Measurements from ENCODE around the gene ATP5F1E.

GRCh38 chr20:59000326-59000725, 31.8 kb downstream of the ATP5F1E start:
- TF ChIP-seq, protein P1, sequence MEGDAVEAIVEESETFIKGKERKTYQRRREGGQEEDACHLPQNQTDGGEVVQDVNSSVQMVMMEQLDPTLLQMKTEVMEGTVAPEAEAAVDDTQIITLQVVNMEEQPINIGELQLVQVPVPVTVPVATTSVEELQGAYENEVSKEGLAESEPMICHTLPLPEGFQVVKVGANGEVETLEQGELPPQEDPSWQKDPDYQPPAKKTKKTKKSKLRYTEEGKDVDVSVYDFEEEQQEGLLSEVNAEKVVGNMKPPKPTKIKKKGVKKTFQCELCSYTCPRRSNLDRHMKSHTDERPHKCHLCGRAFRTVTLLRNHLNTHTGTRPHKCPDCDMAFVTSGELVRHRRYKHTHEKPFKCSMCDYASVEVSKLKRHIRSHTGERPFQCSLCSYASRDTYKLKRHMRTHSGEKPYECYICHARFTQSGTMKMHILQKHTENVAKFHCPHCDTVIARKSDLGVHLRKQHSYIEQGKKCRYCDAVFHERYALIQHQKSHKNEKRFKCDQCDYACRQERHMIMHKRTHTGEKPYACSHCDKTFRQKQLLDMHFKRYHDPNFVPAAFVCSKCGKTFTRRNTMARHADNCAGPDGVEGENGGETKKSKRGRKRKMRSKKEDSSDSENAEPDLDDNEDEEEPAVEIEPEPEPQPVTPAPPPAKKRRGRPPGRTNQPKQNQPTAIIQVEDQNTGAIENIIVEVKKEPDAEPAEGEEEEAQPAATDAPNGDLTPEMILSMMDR (IDR thresholded peaks at IDR 0.05 in 2 of 3, conservative IDR thresholded peaks at IDR 0.05 in 1 of 3; ENCODE audit: control insufficient read depth in 2 of 3, extremely low read depth in 1 of 3, insufficient read depth in 1 of 3, low read depth in 3 of 3, low read length in 3 of 3): no peak
- TF ChIP-seq TAF1 (IDR thresholded peaks at IDR 0.05; ENCODE audit: borderline replicate concordance, low read depth, low read length) (no peak), POLR2A (IDR thresholded peaks at IDR 0.05; ENCODE audit: low read depth, low read length) (peak; percentile 51), RCOR1 (conservative IDR thresholded peaks at IDR 0.05; ENCODE audit: low read depth, low read length) (no peak), EP300 (IDR thresholded peaks at IDR 0.05; ENCODE audit: borderline replicate concordance in 1 of 2, control insufficient read depth in 1 of 2, low read depth in 2 of 2, low read length in 2 of 2) (no peak), CEBPB (IDR thresholded peaks at IDR 0.05; ENCODE audit: borderline replicate concordance in 1 of 2, low read depth in 2 of 2, low read length in 2 of 2) (no peak), FOS (IDR thresholded peaks at IDR 0.05; ENCODE audit: borderline replicate concordance, extremely low read depth, insufficient read length) (no peak), RELA (IDR thresholded peaks at IDR 0.05; ENCODE audit: borderline replicate concordance, partially characterized antibody) (no peak), ATF7 (IDR thresholded peaks at IDR 0.05; ENCODE audit: low read depth) (no peak), JUNB (IDR thresholded peaks at IDR 0.05) (no peak), FOXM1 (IDR thresholded peaks at IDR 0.05; ENCODE audit: low read depth, low read length) (no peak)

Data from GM12878 (cell line).